Mesendoderm (in vitro differentiated cells): ENCODE results near the gene SASH1.
A peak's percentile ranks its signal among the peaks of the same experiment; 100 is the strongest.

Experiments used
- DNase-seq: peaks from one replicate; pipeline ENCODE4 v3.0.0; 2013
- H2AK5ac ChIP-seq: 2 replicates; pipeline ENCODE4 v1.6.1; 2013; ENCODE audit warnings: low read length, inconsistent platforms
- H2BK120ac ChIP-seq: 2 replicates; pipeline ENCODE4 v1.6.1; 2013; ENCODE audit warnings: low read depth, mild to moderate bottlenecking, low read length, moderate library complexity, mixed read lengths
- H2BK15ac ChIP-seq: replicated peaks from 2 replicates; pipeline ENCODE4 v1.6.1; 2013; ENCODE audit warnings: low read depth, mild to moderate bottlenecking, moderate library complexity
- H2BK5ac ChIP-seq: 2 replicates; pipeline ENCODE4 v1.6.1; 2013; ENCODE audit warnings: low read length, inconsistent platforms
- H3K18ac ChIP-seq: 2 replicates; pipeline ENCODE4 v1.6.1; 2013; ENCODE audit warnings: mild to moderate bottlenecking, low read length, mixed read lengths
- H3K23ac ChIP-seq: one replicate; pipeline ENCODE4 v1.6.1; 2013; ENCODE audit warnings: low read length
- H3K27ac ChIP-seq: 2 replicates; pipeline ENCODE4 v1.5.1; 2013; ENCODE audit warnings: low read depth, mild to moderate bottlenecking, inconsistent platforms, low read length, moderate library complexity
- H3K27me3 ChIP-seq: 2 replicates; pipeline ENCODE4 v1.6.1; 2013; ENCODE audit warnings: low read length, control low read depth, mild to moderate bottlenecking, inconsistent platforms; ENCODE audit not compliant: insufficient read depth, poor library complexity
- H3K36me3 ChIP-seq: 2 replicates; pipeline ENCODE4 v1.6.1; 2013; ENCODE audit warnings: low read length, inconsistent platforms; ENCODE audit not compliant: control insufficient read depth, insufficient read depth
- H3K4ac ChIP-seq: one replicate; pipeline ENCODE4 v1.6.1; 2013; ENCODE audit warnings: low read depth, mild to moderate bottlenecking, low read length, moderate library complexity
- H3K4me1 ChIP-seq: 2 replicates; pipeline ENCODE4 v1.6.1; 2013; ENCODE audit warnings: low read depth, low read length, inconsistent platforms; ENCODE audit not compliant: control insufficient read depth
- H3K4me2 ChIP-seq: 2 replicates; pipeline ENCODE4 v1.6.1; 2013; ENCODE audit warnings: low read length
- H3K4me3 ChIP-seq: 2 replicates; pipeline ENCODE4 v1.5.1; 2013; ENCODE audit warnings: mild to moderate bottlenecking, low read length
- H3K56ac ChIP-seq: one replicate; pipeline ENCODE4 v1.6.1; 2013; ENCODE audit warnings: low read length
- H3K79me1 ChIP-seq: 2 replicates; pipeline ENCODE4 v1.6.1; 2013; ENCODE audit warnings: low read length, inconsistent platforms
- H3K79me2 ChIP-seq: 2 replicates; pipeline ENCODE4 v1.6.1; 2013; ENCODE audit warnings: mild to moderate bottlenecking, low read length; ENCODE audit not compliant: control insufficient read depth, insufficient read depth
- H3K9ac ChIP-seq: 2 replicates; pipeline ENCODE4 v1.6.1; 2013; ENCODE audit warnings: low read length, inconsistent platforms
- H4K5ac ChIP-seq: one replicate; pipeline ENCODE4 v1.6.1; 2013; ENCODE audit warnings: low read length
- H4K8ac ChIP-seq: one replicate; pipeline ENCODE4 v1.6.1; 2013; ENCODE audit warnings: low read depth, mild to moderate bottlenecking, control low read depth, low read length, moderate library complexity
- WGBS: extraction: QIAGEN DNeasy Blood & Tissue Kit; methylation state at CpG from one replicate; pipeline ENCODE4 v1.1.7; 2013; ENCODE audit warnings: low lambda C conversion rate, missing lambda C conversion rate; ENCODE audit not compliant: insufficient coverage; ENCODE audit errors: extremely low coverage; 5-methylcytosine and 5-hydroxymethylcytosine counted together

SASH1 gene

DNA sequence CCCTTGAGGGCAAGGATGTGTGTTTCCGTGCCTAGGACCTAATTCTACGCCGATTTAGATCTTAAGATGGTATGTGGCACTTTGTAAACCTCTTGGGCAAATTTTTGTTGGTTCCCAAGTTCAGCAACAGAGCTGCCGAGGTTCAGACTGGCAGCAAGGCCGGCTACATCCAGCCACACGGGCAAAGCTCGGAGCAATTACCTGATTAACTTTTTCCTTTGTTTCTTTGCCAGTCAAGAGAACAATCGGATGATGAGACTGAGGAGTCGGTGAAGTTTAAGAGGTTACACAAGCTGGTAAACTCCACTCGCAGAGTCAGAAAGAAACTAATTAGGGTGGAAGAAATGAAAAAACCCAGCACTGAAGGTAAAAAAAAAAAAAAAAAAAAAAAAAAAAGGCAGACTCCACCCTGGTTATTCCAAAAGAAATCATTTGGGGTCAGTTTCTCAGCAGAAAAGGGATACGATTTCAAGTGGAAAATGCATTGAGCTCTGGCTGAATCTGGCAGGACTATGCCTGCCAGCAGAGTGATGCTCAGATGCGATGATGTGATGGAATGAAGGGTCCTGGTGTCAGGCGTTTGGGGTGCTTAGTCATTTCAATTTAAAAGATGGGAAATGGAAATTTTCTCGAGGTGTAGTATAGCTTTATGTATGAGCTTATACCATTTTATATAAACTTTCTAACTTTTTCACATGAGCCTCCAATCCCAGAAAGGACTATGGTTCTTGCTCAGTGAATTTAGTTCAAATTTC lies 171.6 kb downstream of the SASH1 start:
- Histone ChIP-seq H3K36me3 (no peaks in the 10 kb centered on the region), H3K18ac (no peak overlapping the region), H2BK120ac (no peak overlapping the region), H4K5ac (peak overlapping the region; percentile 26), H3K9ac (no peak overlapping the region), H3K4me3 (no peak overlapping the region), H4K8ac (no peak overlapping the region), H2BK5ac (no peak overlapping the region), H3K4ac (no peak overlapping the region), H3K27me3 (no peaks in the 10 kb centered on the region), H3K56ac (peak overlapping the region; percentile 17), H3K4me2 (no peak overlapping the region), H3K4me1 (peaks cover 5% of the 10 kb centered on the region), H2BK15ac (no peak overlapping the region), H2AK5ac (no peak overlapping the region), H3K27ac (no peak overlapping the region), H3K79me1 (peaks cover 2% of the 10 kb centered on the region), H3K23ac (no peak overlapping the region), H3K79me2 (no peaks in the 10 kb centered on the region)
- no peak for DNase-seq
- no CpG with 5 or more reads among the region's 14 CpGs for WGBS

DNA sequence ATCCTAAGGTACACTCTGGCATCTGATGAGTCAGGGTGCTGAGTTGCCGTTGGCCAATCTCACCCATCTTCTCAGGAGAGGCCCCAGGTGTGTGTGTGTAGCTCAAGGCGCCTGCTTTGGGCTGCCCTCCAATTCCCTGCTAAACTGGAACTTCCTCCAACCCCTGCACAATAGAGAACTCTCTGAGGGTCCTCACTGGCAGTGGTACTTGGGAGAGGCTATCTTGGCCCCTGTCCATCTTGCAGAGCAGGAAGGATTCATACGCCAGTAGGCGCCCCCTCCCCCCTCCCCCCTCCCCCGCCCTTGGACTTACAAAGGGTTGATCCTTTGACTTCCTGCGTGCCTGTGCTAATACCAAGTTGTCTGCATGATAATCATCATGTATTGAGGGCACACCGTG lies 173.6 kb downstream of the SASH1 start:
- no peak overlapping the region for H2AK5ac ChIP-seq
- H3K36me3 ChIP-seq: no peaks in the 10 kb centered on the region
- H4K8ac ChIP-seq: no peak overlapping the region
- no peak overlapping the region for H2BK15ac ChIP-seq
- H3K4ac ChIP-seq: no peak overlapping the region
- no peak overlapping the region for H3K4me3 ChIP-seq
- no peak overlapping the region for H2BK120ac ChIP-seq
- WGBS: no CpG with 5 or more reads among the region's 7 CpGs
- H4K5ac ChIP-seq: no peak overlapping the region
- peaks cover 3% of the 10 kb centered on the region for H3K4me1 ChIP-seq
- H3K4me2 ChIP-seq: no peak overlapping the region
- peaks cover 2% of the 10 kb centered on the region for H3K79me1 ChIP-seq
- H3K27me3 ChIP-seq: no peaks in the 10 kb centered on the region
- DNase-seq: no peak
- H3K27ac ChIP-seq: no peak overlapping the region
- H3K23ac ChIP-seq: no peak overlapping the region
- H2BK5ac ChIP-seq: no peak overlapping the region
- no peak overlapping the region for H3K18ac ChIP-seq
- H3K79me2 ChIP-seq: no peaks in the 10 kb centered on the region
- H3K56ac ChIP-seq: no peak overlapping the region
- H3K9ac ChIP-seq: no peak overlapping the region

GRCh38 chr6:148516617-148517016 lies 174.0 kb downstream of the SASH1 start:
- DNase-seq: no peak
- Histone ChIP-seq H3K27me3 (no peaks in the 10 kb centered on the region), H4K5ac (no peak overlapping the region), H4K8ac (no peak overlapping the region), H3K23ac (no peak overlapping the region), H3K36me3 (no peaks in the 10 kb centered on the region), H2BK5ac (no peak overlapping the region), H2BK15ac (no peak overlapping the region), H2AK5ac (no peak overlapping the region), H3K4me2 (no peak overlapping the region), H3K4me3 (no peak overlapping the region), H3K4me1 (peaks cover 3% of the 10 kb centered on the region), H2BK120ac (no peak overlapping the region), H3K56ac (no peak overlapping the region), H3K79me1 (peaks cover 2% of the 10 kb centered on the region), H3K9ac (no peak overlapping the region), H3K79me2 (no peaks in the 10 kb centered on the region), H3K27ac (no peak overlapping the region), H3K18ac (no peak overlapping the region), H3K4ac (no peak overlapping the region)
- no CpG with 5 or more reads among the region's 4 CpGs for WGBS

- no peak for DNase-seq
- H3K36me3 ChIP-seq: no peaks in the 10 kb centered on the region
- no peaks in the 10 kb centered on the region for H3K79me2 ChIP-seq
- no peak overlapping the region for H2BK15ac ChIP-seq
- no peak overlapping the region for H3K23ac ChIP-seq
- WGBS: no CpG with 5 or more reads among the region's 10 CpGs
- H4K8ac ChIP-seq: no peak overlapping the region
- H3K4me2 ChIP-seq: no peak overlapping the region
- H2BK120ac ChIP-seq: no peak overlapping the region
- H3K4me3 ChIP-seq: no peak overlapping the region
- H2AK5ac ChIP-seq: no peak overlapping the region
- no peak overlapping the region for H3K27ac ChIP-seq
- H3K79me1 ChIP-seq: peaks cover 2% of the 10 kb centered on the region
- H3K9ac ChIP-seq: no peak overlapping the region
- no peak overlapping the region for H2BK5ac ChIP-seq
- no peak overlapping the region for H3K56ac ChIP-seq
- H3K4me1 ChIP-seq: peaks cover 3% of the 10 kb centered on the region
- no peak overlapping the region for H3K18ac ChIP-seq
- no peak overlapping the region for H3K4ac ChIP-seq
- H3K27me3 ChIP-seq: no peaks in the 10 kb centered on the region
- no peak overlapping the region for H4K5ac ChIP-seq
Observed at GRCh38 chr6:148517470-148517869, 174.8 kb downstream of the SASH1 start.

GRCh38 chr6:148518511-148519156 lies 176.0 kb downstream of the SASH1 start:
- Histone ChIP-seq H3K4me1 (peaks cover 4% of the 10 kb centered on the region), H4K8ac (no peak overlapping the region), H4K5ac (no peak overlapping the region), H3K36me3 (no peaks in the 10 kb centered on the region), H2BK15ac (no peak overlapping the region), H3K79me1 (no peaks in the 10 kb centered on the region), H2AK5ac (no peak overlapping the region), H2BK120ac (no peak overlapping the region), H3K4ac (no peak overlapping the region), H3K9ac (no peak overlapping the region), H3K4me2 (no peak overlapping the region), H3K27me3 (no peaks in the 10 kb centered on the region), H2BK5ac (no peak overlapping the region), H3K23ac (no peak overlapping the region), H3K79me2 (no peaks in the 10 kb centered on the region), H3K18ac (no peak overlapping the region), H3K4me3 (no peak overlapping the region), H3K56ac (no peak overlapping the region), H3K27ac (no peak overlapping the region)
- no CpG with 5 or more reads among the region's 12 CpGs for WGBS
- no peak for DNase-seq
